Activated naive CD8-positive, alpha-beta T cell treated with anti-CD3 and anti-CD28 coated beads for 36 hours (primary cell): ENCODE results near the gene ZSWIM6. TPM values are rescaled to one million over a fixed set of nuclear protein-coding genes. Genes with fewer than 3 reads are reported as not detected.

Experiments used
- DNase-seq: peaks from one replicate; pipeline ENCODE4 v3.0.0; 2021
- H3K27ac Mint-ChIP-seq: one replicate; pipeline ENCODE4 v1.8.0; 2022; ENCODE audit warnings: mild to moderate bottlenecking, moderate library complexity, mixed read lengths
- H3K27me3 Mint-ChIP-seq: one replicate; pipeline ENCODE4 v1.8.0; 2022; ENCODE audit warnings: mild to moderate bottlenecking, mixed read lengths
- H3K36me3 Mint-ChIP-seq: one replicate; pipeline ENCODE4 v1.8.0; 2021; ENCODE audit warnings: mild to moderate bottlenecking, mixed read lengths
- H3K4me1 Mint-ChIP-seq: one replicate; pipeline ENCODE4 v1.8.0; 2021; ENCODE audit warnings: mixed read lengths
- H3K4me3 Mint-ChIP-seq: one replicate; pipeline ENCODE4 v1.8.0; 2022; ENCODE audit warnings: mild to moderate bottlenecking, moderate library complexity, mixed read lengths
- H3K9me3 Mint-ChIP-seq: one replicate; pipeline ENCODE4 v1.8.0; 2022; ENCODE audit warnings: mixed read lengths
- total RNA-seq, 2 experiments: library from RNA; stranded (reverse); gene quantifications; one replicate each; pipeline ENCODE4 v1.2.3, GENCODE V29; 2021

ZSWIM6 gene
- total RNA-seq, 2 experiments from 2014 or later, result 3.0 to 3.2 TPM

DNA sequence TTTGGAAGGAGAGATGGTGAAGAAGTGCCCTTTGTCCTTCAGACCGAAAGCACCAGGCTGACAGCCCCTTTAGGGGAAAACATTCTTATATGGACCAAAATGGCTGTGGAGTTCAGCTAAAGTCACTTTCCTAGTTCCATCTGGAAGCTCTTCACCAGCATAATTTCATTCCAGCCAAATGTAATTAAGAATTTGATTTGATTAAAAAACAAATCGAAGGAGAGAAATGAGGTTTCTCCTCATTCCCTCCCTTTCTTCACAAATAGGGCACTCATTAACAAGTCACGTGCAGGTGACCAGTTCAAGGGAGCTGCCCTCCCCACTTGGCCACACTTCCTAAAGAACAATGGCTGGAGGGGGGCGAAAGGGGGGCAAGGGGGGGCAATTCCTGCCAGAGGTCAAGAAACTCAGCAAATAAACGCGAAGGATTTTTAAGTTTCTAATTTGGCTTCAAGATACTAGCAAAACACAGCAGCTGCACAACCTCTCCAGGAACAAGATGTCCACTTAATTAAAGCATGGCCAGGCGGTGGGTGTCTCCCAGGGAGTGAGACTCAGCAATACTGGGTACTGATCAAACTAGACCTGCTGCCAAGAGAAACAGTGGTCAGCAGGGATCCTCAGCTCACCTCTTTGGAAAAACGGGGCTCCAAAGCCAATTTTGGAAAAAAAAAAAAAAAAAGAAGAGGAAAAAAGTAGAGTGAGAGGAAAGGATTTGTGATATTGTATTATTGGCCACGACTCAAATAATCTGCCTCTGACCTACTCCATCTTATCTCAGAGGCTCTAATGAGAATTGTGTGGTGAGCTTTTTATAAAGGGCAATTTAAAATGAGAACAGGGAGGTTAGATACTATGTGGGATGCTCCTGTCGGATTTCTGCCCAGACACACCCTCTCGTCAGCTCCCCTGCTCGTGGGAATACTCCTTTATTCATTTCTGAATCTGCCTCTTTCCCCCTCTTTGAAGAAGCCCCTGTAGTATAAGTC lies 254.3 kb downstream of the ZSWIM6 start:
- Mint-ChIP-seq H3K36me3 (no peaks in the 10 kb centered on the region), H3K4me1 (peaks cover 4% of the 10 kb centered on the region), H3K27me3 (peaks cover 7% of the 10 kb centered on the region), H3K9me3 (no peaks in the 10 kb centered on the region), H3K27ac (no peak overlapping the region), H3K4me3 (no peak overlapping the region)
- no peak for DNase-seq

DNA sequence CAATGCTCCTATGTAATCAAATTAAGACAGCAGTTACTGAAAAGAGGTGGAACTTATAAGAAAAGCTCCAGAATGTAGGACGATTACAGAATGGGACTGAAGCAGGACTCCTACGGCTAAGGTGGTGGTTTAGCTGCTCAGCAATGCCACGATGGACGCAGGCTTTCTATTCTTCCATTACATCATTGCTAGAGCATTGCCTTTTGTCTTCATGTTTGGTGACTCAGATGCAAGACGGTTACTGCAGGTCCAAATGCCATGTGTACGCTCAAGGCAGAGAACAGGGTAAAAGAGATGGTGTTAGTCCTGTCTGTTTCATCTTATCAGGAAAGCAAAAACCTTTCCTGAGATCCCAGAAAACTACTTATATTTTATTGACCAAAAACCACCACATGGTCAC lies 255.1 kb downstream of the ZSWIM6 start:
- H3K36me3 Mint-ChIP-seq, result no peaks in the 10 kb centered on the region

DNA sequence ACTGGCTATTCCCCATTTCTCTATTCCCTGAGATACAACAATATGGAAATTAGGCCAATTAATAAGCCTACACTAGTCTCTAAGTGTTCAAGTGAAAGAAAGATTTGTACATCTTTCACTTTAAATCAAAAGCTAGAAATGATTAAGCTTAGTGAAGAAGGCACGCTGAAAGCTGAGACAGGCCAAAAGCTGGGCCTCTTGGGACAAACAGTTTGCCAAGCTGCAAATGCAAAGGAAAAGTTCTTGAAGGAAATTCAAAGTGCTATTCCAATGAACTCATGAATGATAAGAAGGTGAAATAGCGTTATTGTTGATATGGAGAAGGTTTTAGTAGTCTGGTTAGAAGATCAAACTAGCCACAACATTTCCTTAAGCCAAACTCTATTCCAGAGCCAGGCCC lies 256.2 kb downstream of the ZSWIM6 start:
- peaks cover 4% of the 10 kb centered on the region for H3K4me1 Mint-ChIP-seq
- H3K36me3 Mint-ChIP-seq, result no peaks in the 10 kb centered on the region
- no peak overlapping the region for H3K27ac Mint-ChIP-seq
- DNase-seq, result no peak
- no peaks in the 10 kb centered on the region for H3K9me3 Mint-ChIP-seq
- peaks cover 10% of the 10 kb centered on the region for H3K27me3 Mint-ChIP-seq
- no peak overlapping the region for H3K4me3 Mint-ChIP-seq

More for the DNA sequence above, 255.1 kb downstream of the ZSWIM6 start:
- no peak for DNase-seq
- Mint-ChIP-seq H3K4me1 (peaks cover 4% of the 10 kb centered on the region), H3K9me3 (no peaks in the 10 kb centered on the region), H3K27me3 (peaks cover 10% of the 10 kb centered on the region), H3K27ac (no peak overlapping the region), H3K4me3 (no peak overlapping the region)

GRCh38 chr5:61589946-61590345 lies 257.9 kb downstream of the ZSWIM6 start:
- peaks cover 3% of the 10 kb centered on the region for H3K27me3 Mint-ChIP-seq
- no peaks in the 10 kb centered on the region for H3K36me3 Mint-ChIP-seq
- H3K27ac Mint-ChIP-seq, result no peak overlapping the region
- H3K4me3 Mint-ChIP-seq, result no peak overlapping the region
- no peaks in the 10 kb centered on the region for H3K9me3 Mint-ChIP-seq
- no peak for DNase-seq
- no peaks in the 10 kb centered on the region for H3K4me1 Mint-ChIP-seq

DNA sequence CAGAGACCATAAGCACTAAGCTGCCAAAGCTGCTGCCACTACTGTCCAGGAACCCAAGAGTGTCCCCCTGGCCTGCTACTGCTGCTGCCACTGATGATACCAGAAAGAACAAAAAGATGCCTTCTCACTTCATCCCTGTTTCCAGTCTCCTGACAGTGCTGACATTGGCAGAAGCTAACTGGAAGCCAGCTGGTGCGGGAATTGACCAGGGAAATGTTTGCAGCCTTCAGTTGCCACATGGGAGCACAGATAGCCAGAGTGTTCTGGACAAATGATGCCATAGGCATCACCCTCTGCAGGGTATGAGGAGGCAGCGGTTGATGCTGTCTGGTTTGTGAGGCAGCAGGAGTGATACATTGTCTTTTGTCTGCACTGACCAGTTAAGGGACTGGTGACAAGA lies 258.4 kb downstream of the ZSWIM6 start:
- Mint-ChIP-seq H3K36me3 (no peaks in the 10 kb centered on the region), H3K9me3 (no peaks in the 10 kb centered on the region), H3K27me3 (peaks cover 3% of the 10 kb centered on the region), H3K4me3 (no peak overlapping the region), H3K27ac (no peak overlapping the region), H3K4me1 (no peaks in the 10 kb centered on the region)
- DNase-seq, result no peak

DNA sequence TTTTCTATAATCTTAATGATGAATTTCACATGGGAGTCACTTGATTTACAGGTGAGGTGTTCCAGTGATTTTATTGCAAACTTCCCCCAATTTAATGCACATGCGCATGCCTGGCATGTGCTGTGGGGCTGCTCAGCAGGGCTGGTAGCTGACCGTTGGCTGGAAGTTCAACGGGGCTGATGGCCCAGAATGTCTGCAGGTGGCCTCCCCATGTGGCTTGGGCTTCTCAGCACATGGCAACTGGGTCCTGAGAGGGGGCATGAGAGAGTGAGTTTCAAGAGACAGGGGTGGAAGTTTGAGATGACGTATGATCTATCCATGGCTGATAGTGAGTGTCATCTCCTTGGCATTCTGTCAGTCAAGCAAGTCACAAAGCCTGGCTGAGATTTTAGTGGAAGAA lies 259.8 kb downstream of the ZSWIM6 start:
- H3K9me3 Mint-ChIP-seq, result no peaks in the 10 kb centered on the region

DNA sequence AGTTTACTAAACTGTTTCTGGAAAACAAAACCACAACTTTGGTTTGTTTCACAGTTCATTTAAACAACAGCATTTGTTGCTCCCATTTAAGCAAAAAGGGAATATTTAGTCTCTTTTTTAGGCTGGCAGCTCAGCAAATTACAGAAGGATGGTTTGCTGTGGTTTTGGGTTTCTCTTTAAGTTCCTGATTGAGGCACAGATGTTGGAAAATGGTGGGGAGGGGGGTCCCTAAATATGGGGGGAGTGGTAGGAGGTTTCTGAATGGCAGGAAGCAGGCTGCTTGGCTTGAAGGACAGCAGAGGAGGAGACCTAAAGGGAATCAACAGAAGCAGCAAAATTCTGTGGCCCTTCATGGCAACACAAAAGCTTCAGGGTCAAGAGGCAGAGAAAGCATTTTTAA lies 263.4 kb downstream of the ZSWIM6 start:
- no peaks in the 10 kb centered on the region for H3K36me3 Mint-ChIP-seq
- H3K4me1 Mint-ChIP-seq, result no peaks in the 10 kb centered on the region
- no peaks in the 10 kb centered on the region for H3K9me3 Mint-ChIP-seq
- no peak overlapping the region for H3K4me3 Mint-ChIP-seq
- no peak overlapping the region for H3K27ac Mint-ChIP-seq
- H3K27me3 Mint-ChIP-seq, result peaks cover 8% of the 10 kb centered on the region
- no peak for DNase-seq

More for the DNA sequence above, 259.8 kb downstream of the ZSWIM6 start:
- peaks cover 3% of the 10 kb centered on the region for H3K27me3 Mint-ChIP-seq
- H3K27ac Mint-ChIP-seq, result no peak overlapping the region
- DNase-seq, result no peak
- H3K4me1 Mint-ChIP-seq, result no peaks in the 10 kb centered on the region
- no peak overlapping the region for H3K4me3 Mint-ChIP-seq
- H3K36me3 Mint-ChIP-seq, result no peaks in the 10 kb centered on the region

Other genes starting within 250 kb of the ZSWIM6 start
- gene SMIM15, start 169.8 kb upstream of the ZSWIM6 start, total RNA-seq, result 10 to 100 TPM; 92.1 to 94.8 TPM